GM21381 (cell line): ENCODE measurements around the gene MMS22L.
A peak's percentile ranks its signal among the peaks of the same experiment; 100 is the strongest.
"Not testable (repeated sequence)": the region's sequence is repeated elsewhere in the genome, so short reads cannot be mapped to it uniquely, and the experiment has no call there.

Source experiments
- ATAC-seq: cut with Tn5 transposase; IDR thresholded peaks from one replicate; pipeline ENCODE4 v1.9.1; 2021; ENCODE audit warnings: mild to moderate bottlenecking, moderate library complexity; ENCODE audit not compliant: unreplicated experiment

The MMS22L gene

GRCh38 chr6:97246842-97247241, 36.2 kb downstream of the MMS22L start:
- ATAC-seq, result no peak

- no peak for ATAC-seq
These were observed 42.8 kb downstream of the MMS22L start for GRCh38 chr6:97240222-97240621.

DNA sequence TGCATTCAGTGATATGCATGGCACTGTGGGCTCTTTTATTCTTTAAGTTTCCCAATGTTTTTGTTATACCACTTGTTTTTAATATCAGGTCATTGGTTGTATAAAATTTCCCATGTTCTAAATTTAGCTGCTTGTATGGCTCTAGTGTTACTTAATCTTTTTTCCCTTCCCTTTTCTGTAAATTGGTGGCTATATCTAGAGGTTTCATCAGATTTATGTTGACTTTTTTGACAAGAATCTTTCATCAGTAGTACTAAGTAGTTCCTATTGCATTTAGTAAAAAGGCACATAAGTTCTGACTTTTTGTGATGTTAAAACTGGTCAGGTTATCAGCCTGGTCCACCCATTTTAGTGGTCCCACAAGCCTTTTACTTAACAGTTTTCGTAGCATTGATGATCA, 51.1 kb downstream of the MMS22L start:
- no peak for ATAC-seq

- ATAC-seq, result no peak
These were observed 60.1 kb downstream of the MMS22L start for GRCh38 chr6:97222903-97223302.

- ATAC-seq, result no peak
These were observed 64.1 kb downstream of the MMS22L start for GRCh38 chr6:97218912-97219311.

DNA sequence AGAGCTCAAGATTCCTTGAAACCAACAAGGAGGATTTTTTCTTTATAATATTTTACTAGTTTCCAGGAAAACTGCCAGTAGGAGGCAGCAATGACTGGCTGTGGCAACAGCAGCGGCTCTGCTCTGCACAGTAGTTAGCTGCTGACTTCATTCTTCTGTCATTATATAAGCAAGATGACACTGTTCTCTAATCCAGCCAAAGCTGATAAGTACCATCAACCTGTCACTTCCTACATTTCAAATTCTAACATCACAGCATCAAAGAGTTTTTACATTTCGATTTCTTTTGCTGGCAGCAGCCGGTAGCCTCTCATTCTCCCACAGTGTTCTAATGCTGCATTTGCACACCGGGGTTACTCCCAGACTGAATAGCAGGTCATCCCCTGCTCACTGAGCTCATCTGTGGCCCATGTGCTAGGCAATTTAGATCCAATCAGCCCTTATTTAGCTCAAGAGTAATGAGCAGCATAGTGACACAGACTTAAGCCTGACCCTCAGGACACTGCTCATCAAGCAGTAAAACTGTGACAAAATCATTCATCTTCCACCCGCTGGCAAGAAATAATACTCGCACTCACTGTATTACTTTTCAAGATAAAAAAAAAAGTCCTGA, 67.8 kb downstream of the MMS22L start:
- no peak for ATAC-seq

GRCh38 chr6:97214671-97215070, 68.3 kb downstream of the MMS22L start:
- ATAC-seq, result no peak

GRCh38 chr6:97207383-97207782, 75.6 kb downstream of the MMS22L start:
- no peak for ATAC-seq

GRCh38 chr6:97205966-97206365, 77.0 kb downstream of the MMS22L start:
- no peak for ATAC-seq

- no peak for ATAC-seq
These were observed 79.7 kb downstream of the MMS22L start for GRCh38 chr6:97203343-97203742.

DNA sequence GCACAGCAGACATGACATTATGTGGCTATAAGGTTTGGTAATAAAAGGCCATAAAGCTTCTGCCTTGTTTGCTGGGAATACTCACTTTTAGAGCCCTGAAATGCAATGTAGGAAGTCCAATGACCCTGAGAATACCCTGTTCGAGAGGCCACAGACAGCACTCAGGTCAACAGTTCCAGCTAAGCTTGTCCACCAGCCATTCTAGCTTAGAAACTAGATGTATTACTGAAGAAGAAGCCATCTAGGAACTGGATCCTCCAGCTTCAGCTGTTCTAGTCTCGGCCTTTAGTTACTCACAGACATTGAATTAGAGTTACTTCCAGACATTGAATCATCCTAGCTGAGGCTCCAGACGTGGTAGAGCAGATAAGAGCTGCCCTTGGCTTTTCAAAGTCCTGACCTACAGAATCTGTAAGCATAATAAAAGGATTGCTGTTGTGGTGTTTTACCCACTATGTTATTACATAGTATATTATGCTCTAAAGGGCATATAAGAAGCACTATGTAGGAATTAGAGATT, 84.9 kb downstream of the MMS22L start:
- no peak for ATAC-seq

GRCh38 chr6:97195117-97195516, 87.9 kb downstream of the MMS22L start:
- no peak for ATAC-seq

DNA sequence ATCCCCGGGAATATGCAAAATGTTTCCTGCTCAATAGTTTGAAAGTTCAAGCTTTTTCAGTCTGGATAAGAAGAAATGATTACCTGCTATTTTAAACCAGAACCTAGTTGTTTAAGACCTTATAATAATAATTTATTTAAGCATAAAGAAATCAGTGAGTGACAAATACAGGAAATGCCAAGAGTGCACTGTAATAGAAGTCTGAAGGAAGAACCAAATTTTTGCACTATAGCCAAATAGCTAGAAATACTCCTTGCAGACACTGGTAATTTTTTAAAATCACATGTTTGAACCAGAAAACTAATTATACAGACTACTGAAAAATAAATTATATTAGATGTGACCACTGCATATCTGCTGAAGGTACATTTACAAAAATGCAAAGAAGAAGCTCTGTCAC, 93.2 kb downstream of the MMS22L start:
- ATAC-seq, result no peak

DNA sequence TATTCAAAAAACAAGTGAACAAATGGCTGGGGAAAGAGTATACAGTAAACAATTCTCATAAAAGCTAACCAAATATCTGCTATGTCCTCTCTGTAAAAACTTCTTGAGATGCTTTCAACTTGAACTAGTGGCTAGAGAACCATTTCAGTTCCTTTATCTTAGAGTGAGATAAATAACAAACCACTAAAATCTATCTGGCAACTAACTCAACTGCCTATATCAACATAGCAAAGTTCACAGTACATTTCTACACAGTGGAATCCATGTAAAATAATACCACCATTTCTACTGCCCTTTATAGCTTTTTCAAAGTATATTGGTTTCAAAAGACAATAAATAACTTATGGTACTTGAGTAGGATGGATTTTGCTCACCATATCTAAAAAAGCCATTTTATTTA, 95.1 kb downstream of the MMS22L start:
- ATAC-seq, result no peak

DNA sequence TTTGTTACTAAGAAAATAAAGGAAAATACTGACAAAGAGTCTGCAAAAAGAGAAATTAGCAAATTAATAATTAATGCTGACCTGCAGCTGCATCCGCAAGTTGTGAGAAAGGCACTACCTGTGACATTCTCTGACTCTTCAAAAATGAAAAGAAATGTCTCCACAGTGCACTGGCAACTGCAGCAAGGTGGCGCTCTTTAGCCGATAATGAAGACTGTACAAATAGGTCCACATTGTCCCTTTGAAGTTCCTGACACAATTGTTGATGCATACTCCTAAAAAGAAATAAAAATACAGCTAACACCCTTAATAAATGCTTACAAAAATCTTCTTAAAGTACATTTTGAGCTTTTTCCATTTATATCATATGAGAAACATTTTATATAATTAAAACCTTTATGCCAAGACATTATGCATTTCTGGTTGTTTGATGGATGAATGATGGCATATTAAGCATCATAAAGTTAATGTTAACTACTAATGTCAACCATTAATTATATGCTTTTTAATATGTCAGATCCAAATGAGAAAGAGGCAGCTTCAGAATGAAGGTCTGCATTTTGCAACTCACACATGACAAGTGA, 96.5 kb downstream of the MMS22L start:
- ATAC-seq, result peak; percentile 94

- ATAC-seq, result no peak
These were observed 105.1 kb downstream of the MMS22L start for GRCh38 chr6:97177905-97178304.

DNA sequence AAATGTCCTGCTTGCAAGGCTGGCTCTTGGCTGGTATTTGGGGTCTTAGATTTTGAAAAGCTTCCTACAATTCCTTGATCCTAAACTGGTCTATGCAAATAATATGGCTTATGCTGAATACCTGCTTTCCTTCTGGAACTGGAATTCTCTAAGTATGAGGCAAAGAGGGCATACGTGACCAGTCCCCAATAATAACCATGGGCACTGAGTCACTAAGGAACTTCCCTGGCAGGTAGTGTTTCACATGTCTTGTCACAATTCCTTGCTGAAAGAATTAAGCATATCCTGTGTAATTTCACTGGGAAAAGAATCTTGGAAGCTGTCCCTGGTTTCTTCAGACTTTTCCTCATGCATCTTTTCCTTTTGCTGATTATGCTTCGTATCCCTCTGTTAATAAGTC, 106.5 kb downstream of the MMS22L start:
- no peak for ATAC-seq

DNA sequence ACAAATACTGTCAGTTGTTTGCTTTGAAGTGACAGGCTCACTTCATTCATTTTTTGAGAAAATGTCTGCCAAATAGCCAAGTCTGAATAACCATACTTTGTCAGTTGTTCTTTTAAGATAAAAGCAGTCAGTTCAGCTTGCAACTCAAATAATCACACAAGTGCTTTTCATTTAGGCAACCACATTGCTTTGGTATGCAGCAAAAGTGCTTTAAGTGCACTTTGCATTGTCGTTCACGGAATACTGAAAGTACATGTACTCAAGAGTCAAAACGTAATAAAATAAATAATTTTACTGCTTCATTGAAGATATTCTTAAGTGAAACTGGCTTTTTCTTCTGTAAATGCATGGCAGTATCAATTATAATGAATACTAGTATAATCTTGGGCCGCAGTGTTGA, 107.2 kb downstream of the MMS22L start:
- ATAC-seq, result no peak

DNA sequence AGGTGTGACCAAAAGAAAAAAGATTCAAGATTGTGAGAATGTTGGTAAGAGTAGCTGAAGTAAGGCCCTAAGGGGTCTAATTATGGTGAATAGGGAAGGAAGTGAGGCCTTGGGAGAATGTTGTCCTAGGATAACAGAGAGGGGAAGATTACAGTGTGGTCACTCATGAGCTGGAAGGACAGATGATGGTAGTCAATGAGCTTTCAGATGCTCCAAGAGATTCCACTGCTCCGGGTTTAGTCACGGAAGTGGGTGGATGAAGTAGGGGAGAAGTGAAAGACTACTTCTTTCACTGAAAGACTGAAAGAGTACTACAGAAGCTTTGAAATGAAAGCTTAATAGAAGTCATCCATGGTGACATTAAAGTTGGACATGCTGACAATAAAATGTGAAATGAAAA, 108.5 kb downstream of the MMS22L start:
- no peak for ATAC-seq

- ATAC-seq, result no peak
These were observed 122.7 kb downstream of the MMS22L start for GRCh38 chr6:97160280-97160679.

DNA sequence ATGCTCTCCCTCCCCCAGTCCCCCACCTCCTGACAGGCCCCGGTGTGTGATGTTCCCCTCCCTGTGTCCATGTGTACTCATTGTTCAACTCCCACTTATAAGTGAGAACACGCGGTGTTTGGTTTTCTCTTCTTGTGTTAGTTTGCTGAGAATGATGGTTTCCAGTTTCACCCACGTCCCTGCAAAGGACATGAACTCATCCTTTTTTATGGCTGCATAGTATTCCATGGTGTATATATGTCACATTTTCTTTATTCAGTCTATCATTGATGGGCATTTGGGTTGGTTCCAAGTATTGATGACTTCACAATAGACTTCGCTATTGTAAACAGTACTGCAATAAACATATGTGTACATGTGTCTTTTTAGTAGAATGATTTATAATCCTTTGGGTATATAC, 127.6 kb downstream of the MMS22L start:
- ATAC-seq, result not testable (repeated sequence)

- no peak for ATAC-seq
These were observed 129.0 kb downstream of the MMS22L start for GRCh38 chr6:97154015-97154414.

DNA sequence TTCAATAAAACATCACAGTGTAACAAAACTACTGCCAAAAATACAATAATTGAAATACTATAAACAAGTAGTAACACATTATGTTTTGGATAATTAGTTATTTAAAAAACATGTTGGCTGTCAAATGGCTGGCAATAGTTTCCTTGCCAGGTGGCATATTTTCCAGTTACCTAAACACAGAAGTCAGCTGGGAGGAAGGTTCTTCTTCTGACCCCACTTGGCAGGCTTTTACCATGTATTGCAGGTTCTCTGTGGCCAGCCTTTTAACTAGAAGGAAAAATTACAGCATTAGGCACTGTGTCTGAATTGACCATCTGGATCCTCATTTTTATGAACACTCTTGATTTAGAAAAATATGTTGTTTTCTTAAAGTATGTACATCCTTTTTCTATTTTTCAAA, 131.4 kb downstream of the MMS22L start:
- ATAC-seq, result no peak
